ENCODE measurements around the gene ELOVL6. TPM values are rescaled to one million over a fixed set of nuclear protein-coding genes. Genes with fewer than 3 reads are reported as not detected.

ELOVL6 gene
- total and polyA plus RNA-seq, 9 of the 15 experiments (the other 6 are each of a cell fraction or from before 2014, with no cell fraction given) = 18.3 to 82.6 (median 46.0) TPM

DNA sequence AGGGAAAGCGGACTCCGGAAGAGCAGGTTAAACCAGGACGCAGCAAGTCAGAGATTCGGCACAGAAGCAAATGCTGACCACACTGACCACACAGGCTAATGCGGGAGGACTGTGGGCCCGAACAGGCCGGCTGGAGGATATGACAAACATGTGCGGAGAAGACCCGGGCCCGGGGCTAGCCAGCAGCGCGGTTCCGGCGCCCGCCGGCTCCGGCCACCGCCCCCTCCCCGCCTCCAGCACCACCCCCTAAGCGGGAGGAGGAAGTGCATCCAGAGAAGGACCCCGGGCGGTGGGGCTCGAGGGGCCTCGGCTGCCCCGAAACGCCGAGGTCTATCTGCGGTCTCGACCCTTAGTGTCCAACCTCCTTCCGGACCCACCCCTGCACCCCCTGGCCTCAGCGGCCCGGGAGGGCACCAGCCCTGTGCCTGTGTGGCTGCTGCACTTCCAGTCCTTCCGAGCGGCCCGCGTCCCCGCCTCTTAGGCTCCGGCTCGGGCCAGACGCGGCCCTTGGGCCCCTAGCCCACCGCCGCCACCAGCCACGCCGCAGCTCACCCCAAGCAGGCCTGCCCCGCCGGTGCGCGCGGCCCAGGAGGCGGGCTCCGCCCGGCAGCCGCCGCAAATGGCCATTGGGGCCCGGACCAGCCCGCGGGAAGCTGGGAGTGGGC lies 2.1 kb downstream of the ELOVL6 start (continued):
- TF ChIP-seq, protein P1, sequence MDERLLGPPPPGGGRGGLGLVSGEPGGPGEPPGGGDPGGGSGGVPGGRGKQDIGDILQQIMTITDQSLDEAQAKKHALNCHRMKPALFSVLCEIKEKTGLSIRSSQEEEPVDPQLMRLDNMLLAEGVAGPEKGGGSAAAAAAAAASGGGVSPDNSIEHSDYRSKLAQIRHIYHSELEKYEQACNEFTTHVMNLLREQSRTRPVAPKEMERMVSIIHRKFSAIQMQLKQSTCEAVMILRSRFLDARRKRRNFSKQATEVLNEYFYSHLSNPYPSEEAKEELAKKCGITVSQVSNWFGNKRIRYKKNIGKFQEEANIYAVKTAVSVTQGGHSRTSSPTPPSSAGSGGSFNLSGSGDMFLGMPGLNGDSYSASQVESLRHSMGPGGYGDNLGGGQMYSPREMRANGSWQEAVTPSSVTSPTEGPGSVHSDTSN (CRISPR knock-in tag; IDR thresholded peaks at IDR 0.05; ENCODE audit: low read depth) = no peak
- TF ChIP-seq, protein P1 (tag; conservative IDR thresholded peaks at IDR 0.05; ENCODE audit: low read depth) = no peak
- TF ChIP-seq ZNF57 (CRISPR knock-in tag; IDR thresholded peaks at IDR 0.05) (no peak), CREBBP (IDR thresholded peaks at IDR 0.05; ENCODE audit: low read depth, low read length) (no peak), NRF1 (conservative IDR thresholded peaks at IDR 0.05 in 1 of 2, IDR thresholded peaks at IDR 0.05 in 1 of 2) (no peak), NCOA6 (IDR thresholded peaks at IDR 0.05) (no peak), NEUROD1 (IDR thresholded peaks at IDR 0.05; ENCODE audit: borderline replicate concordance, low read depth, low read length, partially characterized antibody) (peak; percentile 51)
- TF ChIP-seq, protein P2, sequence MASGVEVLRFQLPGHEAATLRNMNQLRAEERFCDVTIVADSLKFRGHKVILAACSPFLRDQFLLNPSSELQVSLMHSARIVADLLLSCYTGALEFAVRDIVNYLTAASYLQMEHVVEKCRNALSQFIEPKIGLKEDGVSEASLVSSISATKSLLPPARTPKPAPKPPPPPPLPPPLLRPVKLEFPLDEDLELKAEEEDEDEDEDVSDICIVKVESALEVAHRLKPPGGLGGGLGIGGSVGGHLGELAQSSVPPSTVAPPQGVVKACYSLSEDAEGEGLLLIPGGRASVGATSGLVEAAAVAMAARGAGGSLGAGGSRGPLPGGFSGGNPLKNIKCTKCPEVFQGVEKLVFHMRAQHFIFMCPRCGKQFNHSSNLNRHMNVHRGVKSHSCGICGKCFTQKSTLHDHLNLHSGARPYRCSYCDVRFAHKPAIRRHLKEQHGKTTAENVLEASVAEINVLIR (CRISPR knock-in tag; IDR thresholded peaks at IDR 0.05) = no peak
- TF ChIP-seq, protein P3, sequence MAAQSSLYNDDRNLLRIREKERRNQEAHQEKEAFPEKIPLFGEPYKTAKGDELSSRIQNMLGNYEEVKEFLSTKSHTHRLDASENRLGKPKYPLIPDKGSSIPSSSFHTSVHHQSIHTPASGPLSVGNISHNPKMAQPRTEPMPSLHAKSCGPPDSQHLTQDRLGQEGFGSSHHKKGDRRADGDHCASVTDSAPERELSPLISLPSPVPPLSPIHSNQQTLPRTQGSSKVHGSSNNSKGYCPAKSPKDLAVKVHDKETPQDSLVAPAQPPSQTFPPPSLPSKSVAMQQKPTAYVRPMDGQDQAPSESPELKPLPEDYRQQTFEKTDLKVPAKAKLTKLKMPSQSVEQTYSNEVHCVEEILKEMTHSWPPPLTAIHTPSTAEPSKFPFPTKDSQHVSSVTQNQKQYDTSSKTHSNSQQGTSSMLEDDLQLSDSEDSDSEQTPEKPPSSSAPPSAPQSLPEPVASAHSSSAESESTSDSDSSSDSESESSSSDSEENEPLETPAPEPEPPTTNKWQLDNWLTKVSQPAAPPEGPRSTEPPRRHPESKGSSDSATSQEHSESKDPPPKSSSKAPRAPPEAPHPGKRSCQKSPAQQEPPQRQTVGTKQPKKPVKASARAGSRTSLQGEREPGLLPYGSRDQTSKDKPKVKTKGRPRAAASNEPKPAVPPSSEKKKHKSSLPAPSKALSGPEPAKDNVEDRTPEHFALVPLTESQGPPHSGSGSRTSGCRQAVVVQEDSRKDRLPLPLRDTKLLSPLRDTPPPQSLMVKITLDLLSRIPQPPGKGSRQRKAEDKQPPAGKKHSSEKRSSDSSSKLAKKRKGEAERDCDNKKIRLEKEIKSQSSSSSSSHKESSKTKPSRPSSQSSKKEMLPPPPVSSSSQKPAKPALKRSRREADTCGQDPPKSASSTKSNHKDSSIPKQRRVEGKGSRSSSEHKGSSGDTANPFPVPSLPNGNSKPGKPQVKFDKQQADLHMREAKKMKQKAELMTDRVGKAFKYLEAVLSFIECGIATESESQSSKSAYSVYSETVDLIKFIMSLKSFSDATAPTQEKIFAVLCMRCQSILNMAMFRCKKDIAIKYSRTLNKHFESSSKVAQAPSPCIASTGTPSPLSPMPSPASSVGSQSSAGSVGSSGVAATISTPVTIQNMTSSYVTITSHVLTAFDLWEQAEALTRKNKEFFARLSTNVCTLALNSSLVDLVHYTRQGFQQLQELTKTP (IDR thresholded peaks at IDR 0.05; ENCODE audit: low read depth in 1 of 2, partially characterized antibody in 2 of 2) = no peak
- TF ChIP-seq, protein P4, sequence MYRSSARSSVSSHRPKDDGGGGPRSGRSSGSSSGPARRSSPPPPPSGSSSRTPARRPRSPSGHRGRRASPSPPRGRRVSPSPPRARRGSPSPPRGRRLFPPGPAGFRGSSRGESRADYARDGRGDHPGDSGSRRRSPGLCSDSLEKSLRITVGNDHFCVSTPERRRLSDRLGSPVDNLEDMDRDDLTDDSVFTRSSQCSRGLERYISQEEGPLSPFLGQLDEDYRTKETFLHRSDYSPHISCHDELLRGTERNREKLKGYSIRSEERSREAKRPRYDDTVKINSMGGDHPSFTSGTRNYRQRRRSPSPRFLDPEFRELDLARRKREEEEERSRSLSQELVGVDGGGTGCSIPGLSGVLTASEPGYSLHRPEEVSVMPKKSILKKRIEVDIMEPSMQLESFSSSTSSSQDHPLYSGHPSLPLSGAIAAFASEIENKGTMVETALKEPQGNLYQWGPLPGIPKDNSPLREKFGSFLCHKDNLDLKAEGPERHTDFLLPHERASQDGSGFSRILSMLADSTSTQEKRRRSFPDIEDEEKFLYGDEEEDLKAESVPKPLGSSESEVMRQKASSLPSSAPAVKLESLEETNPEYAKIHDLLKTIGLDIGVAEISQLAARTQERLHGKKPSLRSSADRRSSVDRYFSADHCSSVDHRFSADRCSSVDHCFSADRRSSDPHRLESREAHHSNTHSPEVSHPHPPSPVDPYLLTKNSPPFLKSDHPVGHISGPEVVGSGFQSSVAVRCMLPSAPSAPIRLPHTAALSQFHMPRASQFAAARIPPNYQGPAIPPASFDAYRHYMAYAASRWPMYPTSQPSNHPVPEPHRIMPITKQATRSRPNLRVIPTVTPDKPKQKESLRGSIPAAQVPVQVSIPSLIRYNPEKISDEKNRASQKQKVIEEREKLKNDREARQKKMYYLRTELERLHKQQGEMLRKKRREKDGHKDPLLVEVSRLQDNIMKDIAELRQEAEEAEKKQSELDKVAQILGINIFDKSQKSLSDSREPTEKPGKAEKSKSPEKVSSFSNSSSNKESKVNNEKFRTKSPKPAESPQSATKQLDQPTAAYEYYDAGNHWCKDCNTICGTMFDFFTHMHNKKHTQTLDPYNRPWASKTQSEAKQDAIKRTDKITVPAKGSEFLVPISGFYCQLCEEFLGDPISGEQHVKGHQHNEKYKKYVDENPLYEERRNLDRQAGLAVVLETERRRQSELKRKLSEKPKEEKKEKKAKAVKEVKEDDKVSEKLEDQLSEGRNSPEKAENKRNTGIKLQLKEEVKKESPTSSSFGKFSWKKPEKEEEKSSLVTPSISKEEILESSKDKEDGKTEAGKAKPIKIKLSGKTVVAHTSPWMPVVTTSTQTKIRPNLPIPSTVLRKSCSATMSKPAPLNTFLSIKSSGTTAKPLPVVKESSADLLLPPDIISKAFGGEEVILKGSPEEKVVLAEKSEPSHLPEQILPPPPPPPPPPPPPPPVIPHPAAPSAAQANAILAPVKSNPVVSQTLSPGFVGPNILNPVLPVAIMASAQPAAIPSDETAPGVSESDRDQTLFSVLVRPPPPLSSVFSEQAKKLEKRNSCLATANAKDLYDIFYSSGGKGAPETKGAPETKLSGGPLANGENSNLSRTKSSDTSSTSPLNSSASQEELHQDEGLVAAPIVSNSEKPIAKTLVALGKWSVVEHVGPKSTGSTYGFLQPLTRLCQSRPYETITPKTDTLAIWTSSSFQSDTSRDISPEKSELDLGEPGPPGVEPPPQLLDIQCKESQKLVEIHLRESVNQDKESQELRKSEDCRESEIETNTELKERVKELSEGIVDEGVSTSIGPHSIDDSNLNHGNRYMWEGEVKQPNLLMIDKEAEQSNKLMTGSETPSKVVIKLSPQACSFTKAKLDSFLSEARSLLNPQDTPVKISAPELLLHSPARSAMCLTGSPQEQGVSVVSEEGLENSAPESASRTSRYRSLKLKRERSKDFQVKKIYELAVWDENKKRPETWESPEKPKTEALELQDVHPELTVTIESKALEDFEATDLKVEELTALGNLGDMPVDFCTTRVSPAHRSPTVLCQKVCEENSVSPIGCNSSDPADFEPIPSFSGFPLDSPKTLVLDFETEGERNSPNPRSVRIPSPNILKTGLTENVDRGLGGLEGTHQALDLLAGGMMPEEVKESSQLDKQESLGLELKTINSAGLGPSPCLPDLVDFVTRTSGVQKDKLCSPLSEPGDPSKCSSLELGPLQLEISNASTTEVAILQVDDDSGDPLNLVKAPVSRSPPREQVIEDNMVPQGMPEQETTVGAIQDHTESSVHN (IDR thresholded peaks at IDR 0.05; ENCODE audit: borderline replicate concordance in 1 of 2, low read depth in 1 of 2) = no peak
